Liver (tissue), 9 donors: ENCODE data around the gene CACNA1I. TPM values are rescaled to one million over a fixed set of nuclear protein-coding genes. Genes with fewer than 3 reads are reported as not detected.

Experiments used
- DNase-seq: peaks from one replicate; pipeline ENCODE4 v3.0.0-alpha.2; 2017; ENCODE audit warnings: low spot score
- H3K27ac ChIP-seq, 2 donors: one replicate each; pipeline ENCODE4 v1.7.0; 2013; ENCODE audit warnings: inconsistent platforms in 2 of 2, low read length in 2 of 2, control low read depth in 1 of 2, low read depth in 1 of 2, mild to moderate bottlenecking in 1 of 2
- H3K27me3 ChIP-seq, 4 donors: one replicate each; pipeline versions ENCODE4 v1.6.1 to v1.7.0; 2013; ENCODE audit warnings: low read length in 3 of 4, inconsistent platforms in 1 of 4, mild to moderate bottlenecking in 1 of 4, moderate library complexity in 1 of 4; ENCODE audit not compliant: control insufficient read depth in 4 of 4, insufficient read depth in 4 of 4
- H3K36me3 ChIP-seq, 4 donors: one replicate each; pipeline versions ENCODE4 v1.6.1 to v1.7.0; 2013; ENCODE audit warnings: low read length in 3 of 4, mild to moderate bottlenecking in 3 of 4, low read depth in 1 of 4, moderate library complexity in 1 of 4; ENCODE audit not compliant: control insufficient read depth in 4 of 4, insufficient read depth in 3 of 4
- H3K4me1 ChIP-seq, 4 donors: one replicate each; pipeline versions ENCODE4 v1.6.1 to v1.7.0; 2013; ENCODE audit warnings: low read length in 3 of 4, mild to moderate bottlenecking in 3 of 4, moderate library complexity in 1 of 4; ENCODE audit not compliant: control insufficient read depth in 4 of 4, insufficient read depth in 4 of 4
- H3K4me3 ChIP-seq, 3 donors: one replicate each; pipeline versions ENCODE4 v1.6.1 to v1.7.0; 2013; ENCODE audit warnings: low read length in 3 of 3, control low read depth in 1 of 3, low read depth in 1 of 3, mild to moderate bottlenecking in 1 of 3
- H3K9ac ChIP-seq, 2 donors: one replicate each; pipeline ENCODE4 v1.7.0; 2013; ENCODE audit warnings: low read length in 2 of 2, mild to moderate bottlenecking in 2 of 2, moderate library complexity in 2 of 2, control low read depth in 1 of 2, low read depth in 1 of 2
- H3K9me3 ChIP-seq, 4 donors: one replicate each; pipeline versions ENCODE4 v1.6.1 to v1.7.0; 2013; ENCODE audit warnings: low read length in 3 of 4; ENCODE audit not compliant: control insufficient read depth in 4 of 4
- ATF3 ChIP-seq: IDR thresholded peaks from 2 replicates; pipeline ENCODE4 v1.6.1; 2016; ENCODE audit warnings: antibody characterized with exemption
- EGR1 ChIP-seq, 2 donors: IDR thresholded peaks; 2 replicates each; pipeline ENCODE4 v1.6.1; 2016 to 2018; ENCODE audit warnings: antibody characterized with exemption in 2 of 2, low read depth in 2 of 2
- FOXA1 ChIP-seq: IDR thresholded peaks from 2 replicates; pipeline ENCODE4 v1.6.1; 2016; ENCODE audit warnings: antibody characterized with exemption
- FOXA2 ChIP-seq: IDR thresholded peaks from 2 replicates; pipeline ENCODE4 v1.6.1; 2016; ENCODE audit warnings: antibody characterized with exemption
- GABPA ChIP-seq, 2 donors: IDR thresholded peaks in 1 of 2; conservative IDR thresholded peaks in 1 of 2; 2 replicates each; pipeline ENCODE4 v1.6.1; 2016; ENCODE audit warnings: antibody characterized with exemption in 2 of 2, mild to moderate bottlenecking in 1 of 2, moderate library complexity in 1 of 2
- HNF4G ChIP-seq: IDR thresholded peaks from 2 replicates; pipeline ENCODE4 v1.6.1; 2016; ENCODE audit warnings: antibody characterized with exemption
- JUND ChIP-seq, 2 donors: IDR thresholded peaks; 2 replicates each; pipeline ENCODE4 v1.6.1; 2016; ENCODE audit warnings: antibody characterized with exemption in 2 of 2
- REST ChIP-seq: IDR thresholded peaks from 2 replicates; pipeline ENCODE4 v1.6.1; 2016; ENCODE audit warnings: antibody characterized with exemption, mild to moderate bottlenecking
- TAF1 ChIP-seq: conservative IDR thresholded peaks from 2 replicates; pipeline ENCODE4 v1.6.1; 2016; ENCODE audit warnings: antibody characterized with exemption, mild to moderate bottlenecking
- WGBS: extraction: QIAGEN DNeasy Blood & Tissue Kit; methylation state at CpG from one replicate; pipeline ENCODE4 v1.1.7; 2013; 5-methylcytosine and 5-hydroxymethylcytosine counted together
- polyA plus RNA-seq, 2 donors: library from polyadenylated mRNA; stranded (reverse) in 1 of 2; unstranded in 1 of 2; fragments of 200-250 nt in 1 of 2; fragments of >200 nt in 1 of 2; fragmentation: Nextera tagmentation in 1 of 2; extraction: Ambion mirVana in 1 of 2; gene quantifications; one replicate each; pipeline versions ENCODE4 v1.2.1 to v1.2.3, GENCODE V29; 2013 to 2015
- total RNA-seq, 2 donors: library from RNA; depleted of rRNA; stranded (reverse); fragments of >200 nt; gene quantifications; one replicate each; pipeline ENCODE4 v1.2.3, GENCODE V29; 2014
- TF ChIP-seq, protein P1 (sequence below): fragments of 150-350 bp; IDR thresholded peaks from 2 replicates; pipeline ENCODE4 v1.5.1; 2017; ENCODE audit warnings: improper control_type of control experiment, low read depth, low read length; ENCODE audit not compliant: missing input control
- TF ChIP-seq, protein P2 (sequence below): IDR thresholded peaks from 2 replicates; pipeline ENCODE4 v1.6.1; 2016; ENCODE audit warnings: antibody characterized with exemption
- donor health status: healthy.
- donor health status: healthy.
- donor health status: healthy.
- donor health status: healthy.
- donor health status: healthy.

The CACNA1I gene
- total and polyA plus RNA-seq, 4 donors: under 0.01 to 0.14 (median 0.01) TPM; not detected in 1

- Histone ChIP-seq H3K4me1 (no peaks in the 10 kb centered on the region), H3K9me3 (no peaks in the 10 kb centered on the region), H3K4me3 (no peak overlapping the region), H3K36me3 (no peaks in the 10 kb centered on the region), H3K9ac (no peak overlapping the region), H3K27me3 (peaks cover 0 to 3% (median 0%) of the 10 kb centered on the region in 4 donors), H3K27ac (no peak overlapping the region)
- TF ChIP-seq REST: no peak
- DNase-seq: peak; percentile 75
- 79% methylated on average over 18 of the region's 18 CpGs for WGBS
These were observed 64.2 kb downstream of the CACNA1I start for GRCh38 chr22:39634530-39635405.

- Histone ChIP-seq H3K9ac (no peak overlapping the region), H3K9me3 (no peaks in the 10 kb centered on the region), H3K36me3 (no peaks in the 10 kb centered on the region), H3K27me3 (peaks cover 0 to 3% (median 0%) of the 10 kb centered on the region in 4 donors), H3K4me3 (no peak overlapping the region), H3K4me1 (no peaks in the 10 kb centered on the region), H3K27ac (no peak overlapping the region)
- TF ChIP-seq GABPA (IDR thresholded peaks at IDR 0.05 in 1 of 2, conservative IDR thresholded peaks at IDR 0.05 in 1 of 2) (no peak), TAF1 (no peak), HNF4G (no peak), EGR1 (IDR thresholded peaks at IDR 0.05; ENCODE audit: low read depth in 2 of 2) (no peak), ATF3 (no peak), FOXA1 (no peak), JUND (IDR thresholded peaks at IDR 0.05) (no peak), REST (no peak), FOXA2 (no peak)
- TF ChIP-seq, protein P1, sequence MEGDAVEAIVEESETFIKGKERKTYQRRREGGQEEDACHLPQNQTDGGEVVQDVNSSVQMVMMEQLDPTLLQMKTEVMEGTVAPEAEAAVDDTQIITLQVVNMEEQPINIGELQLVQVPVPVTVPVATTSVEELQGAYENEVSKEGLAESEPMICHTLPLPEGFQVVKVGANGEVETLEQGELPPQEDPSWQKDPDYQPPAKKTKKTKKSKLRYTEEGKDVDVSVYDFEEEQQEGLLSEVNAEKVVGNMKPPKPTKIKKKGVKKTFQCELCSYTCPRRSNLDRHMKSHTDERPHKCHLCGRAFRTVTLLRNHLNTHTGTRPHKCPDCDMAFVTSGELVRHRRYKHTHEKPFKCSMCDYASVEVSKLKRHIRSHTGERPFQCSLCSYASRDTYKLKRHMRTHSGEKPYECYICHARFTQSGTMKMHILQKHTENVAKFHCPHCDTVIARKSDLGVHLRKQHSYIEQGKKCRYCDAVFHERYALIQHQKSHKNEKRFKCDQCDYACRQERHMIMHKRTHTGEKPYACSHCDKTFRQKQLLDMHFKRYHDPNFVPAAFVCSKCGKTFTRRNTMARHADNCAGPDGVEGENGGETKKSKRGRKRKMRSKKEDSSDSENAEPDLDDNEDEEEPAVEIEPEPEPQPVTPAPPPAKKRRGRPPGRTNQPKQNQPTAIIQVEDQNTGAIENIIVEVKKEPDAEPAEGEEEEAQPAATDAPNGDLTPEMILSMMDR: no peak
- TF ChIP-seq, protein P2, sequence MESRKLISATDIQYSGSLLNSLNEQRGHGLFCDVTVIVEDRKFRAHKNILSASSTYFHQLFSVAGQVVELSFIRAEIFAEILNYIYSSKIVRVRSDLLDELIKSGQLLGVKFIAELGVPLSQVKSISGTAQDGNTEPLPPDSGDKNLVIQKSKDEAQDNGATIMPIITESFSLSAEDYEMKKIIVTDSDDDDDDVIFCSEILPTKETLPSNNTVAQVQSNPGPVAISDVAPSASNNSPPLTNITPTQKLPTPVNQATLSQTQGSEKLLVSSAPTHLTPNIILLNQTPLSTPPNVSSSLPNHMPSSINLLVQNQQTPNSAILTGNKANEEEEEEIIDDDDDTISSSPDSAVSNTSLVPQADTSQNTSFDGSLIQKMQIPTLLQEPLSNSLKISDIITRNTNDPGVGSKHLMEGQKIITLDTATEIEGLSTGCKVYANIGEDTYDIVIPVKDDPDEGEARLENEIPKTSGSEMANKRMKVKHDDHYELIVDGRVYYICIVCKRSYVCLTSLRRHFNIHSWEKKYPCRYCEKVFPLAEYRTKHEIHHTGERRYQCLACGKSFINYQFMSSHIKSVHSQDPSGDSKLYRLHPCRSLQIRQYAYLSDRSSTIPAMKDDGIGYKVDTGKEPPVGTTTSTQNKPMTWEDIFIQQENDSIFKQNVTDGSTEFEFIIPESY: no peak
- WGBS: 78% methylated on average over 6 of the region's 6 CpGs
- DNase-seq: no peak
These were observed 65.2 kb downstream of the CACNA1I start for GRCh38 chr22:39635719-39636118.
